ENCODE results near the gene FPGS.
"Not testable (repeated sequence)": the region's sequence is repeated elsewhere in the genome, so short reads cannot be mapped to it uniquely, and the experiment has no call there.

The FPGS gene, protein sequence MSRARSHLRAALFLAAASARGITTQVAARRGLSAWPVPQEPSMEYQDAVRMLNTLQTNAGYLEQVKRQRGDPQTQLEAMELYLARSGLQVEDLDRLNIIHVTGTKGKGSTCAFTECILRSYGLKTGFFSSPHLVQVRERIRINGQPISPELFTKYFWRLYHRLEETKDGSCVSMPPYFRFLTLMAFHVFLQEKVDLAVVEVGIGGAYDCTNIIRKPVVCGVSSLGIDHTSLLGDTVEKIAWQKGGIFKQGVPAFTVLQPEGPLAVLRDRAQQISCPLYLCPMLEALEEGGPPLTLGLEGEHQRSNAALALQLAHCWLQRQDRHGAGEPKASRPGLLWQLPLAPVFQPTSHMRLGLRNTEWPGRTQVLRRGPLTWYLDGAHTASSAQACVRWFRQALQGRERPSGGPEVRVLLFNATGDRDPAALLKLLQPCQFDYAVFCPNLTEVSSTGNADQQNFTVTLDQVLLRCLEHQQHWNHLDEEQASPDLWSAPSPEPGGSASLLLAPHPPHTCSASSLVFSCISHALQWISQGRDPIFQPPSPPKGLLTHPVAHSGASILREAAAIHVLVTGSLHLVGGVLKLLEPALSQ

DNA sequence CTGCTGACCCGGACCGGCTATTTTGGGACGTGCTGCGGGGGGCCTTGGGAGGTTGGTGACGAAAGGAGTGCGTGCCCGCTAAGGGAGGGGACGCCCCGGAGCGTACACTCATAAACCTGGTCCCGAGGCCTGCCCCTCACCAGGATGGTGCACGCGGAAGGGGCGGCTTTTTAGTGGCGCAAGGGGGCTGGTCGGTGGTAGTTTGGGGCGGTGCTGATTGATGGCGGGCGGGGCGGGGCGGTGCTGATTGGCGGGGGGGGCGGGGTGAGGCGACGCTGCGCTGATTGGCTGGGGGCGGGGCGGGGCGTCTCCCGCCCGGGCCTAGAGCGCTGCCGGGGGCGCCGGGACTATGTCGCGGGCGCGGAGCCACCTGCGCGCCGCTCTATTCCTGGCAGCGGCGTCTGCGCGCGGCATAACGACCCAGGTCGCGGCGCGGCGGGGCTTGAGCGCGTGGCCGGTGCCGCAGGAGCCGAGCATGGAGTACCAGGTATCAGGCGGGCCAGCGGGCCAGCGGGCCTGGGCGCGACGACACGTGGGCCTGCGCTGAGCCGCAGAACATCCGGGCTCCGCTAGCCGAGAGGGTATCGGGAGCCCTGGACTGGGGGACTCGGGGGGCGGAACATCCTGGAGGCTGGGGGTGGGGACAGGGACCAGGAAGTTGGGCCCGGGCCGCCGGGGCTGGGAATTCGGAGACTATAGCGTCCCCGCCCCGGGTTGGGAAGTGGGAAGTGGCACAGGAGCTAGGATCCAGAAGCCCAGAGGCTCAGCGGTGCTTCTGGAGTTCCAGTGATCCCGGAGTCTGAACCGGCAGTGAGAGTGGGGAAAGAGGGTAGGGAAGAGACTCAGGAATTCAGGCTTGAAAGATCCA is at the start of gene FPGS:
Gene FPGS, plus strand, starts transcription at position 307 of the 868 bp plus-strand sequence. Its CDS starts 43 bp downstream, at position 350.
- peak; percentile 83 for DNase-seq (ENCODE audit: low spot score)

GRCh38 chr9:127753148-127753547 is 49.5 kb upstream of the FPGS start:
- DNase-seq (ENCODE audit: low spot score) = no peak

GRCh38 chr9:127753622-127754021 is 49.1 kb upstream of the FPGS start:
- DNase-seq (ENCODE audit: low spot score) = no peak

DNA sequence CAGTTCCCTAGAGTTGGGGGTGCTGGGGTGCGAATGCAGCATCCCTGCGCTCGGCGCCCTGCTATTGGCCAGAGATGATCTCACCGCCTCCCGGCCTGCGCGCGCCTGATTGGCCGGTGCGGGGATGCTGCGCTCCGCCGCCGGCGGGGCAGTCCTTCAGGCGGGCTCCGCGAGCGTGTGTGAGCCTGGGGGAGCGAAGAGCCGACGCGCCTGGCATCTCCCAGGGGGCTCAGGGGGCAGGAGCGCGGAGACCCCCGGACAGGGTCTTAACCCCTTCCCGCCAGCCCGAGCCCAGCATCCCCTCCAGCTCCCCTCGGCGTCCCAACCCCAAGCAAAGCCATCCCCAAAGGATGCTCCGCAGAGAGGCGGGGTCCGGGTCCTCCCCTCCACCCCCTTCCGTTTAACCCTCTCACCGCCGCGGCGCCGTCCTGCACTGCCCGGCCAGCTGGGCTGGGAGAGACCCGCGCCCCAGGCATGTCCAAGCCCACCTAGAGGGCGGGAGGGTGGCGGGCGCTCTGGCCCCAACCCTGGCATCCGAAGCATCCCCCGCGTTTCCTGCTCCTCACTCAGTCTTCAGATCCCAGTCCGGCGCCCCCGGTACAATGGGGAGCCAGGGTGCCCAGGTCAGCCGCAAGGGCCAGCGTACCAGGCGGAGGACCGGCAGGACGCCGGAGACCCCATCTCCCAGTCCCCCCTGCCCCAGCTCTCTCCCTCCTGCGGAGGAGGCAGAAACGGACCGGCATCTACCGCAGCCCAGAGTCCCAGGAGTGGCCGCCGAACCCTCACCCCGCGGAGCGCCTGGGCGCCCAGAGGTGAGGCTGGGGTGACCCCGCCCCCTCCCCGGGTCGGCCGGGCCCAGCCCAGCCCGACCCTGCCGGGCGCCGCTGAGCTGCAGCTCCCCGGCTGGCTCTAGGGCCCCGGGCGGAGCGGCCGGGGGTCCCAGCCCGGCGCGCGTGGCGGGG is 48.3 kb upstream of the FPGS start:
- DNase-seq (ENCODE audit: low spot score) = no peak

DNA sequence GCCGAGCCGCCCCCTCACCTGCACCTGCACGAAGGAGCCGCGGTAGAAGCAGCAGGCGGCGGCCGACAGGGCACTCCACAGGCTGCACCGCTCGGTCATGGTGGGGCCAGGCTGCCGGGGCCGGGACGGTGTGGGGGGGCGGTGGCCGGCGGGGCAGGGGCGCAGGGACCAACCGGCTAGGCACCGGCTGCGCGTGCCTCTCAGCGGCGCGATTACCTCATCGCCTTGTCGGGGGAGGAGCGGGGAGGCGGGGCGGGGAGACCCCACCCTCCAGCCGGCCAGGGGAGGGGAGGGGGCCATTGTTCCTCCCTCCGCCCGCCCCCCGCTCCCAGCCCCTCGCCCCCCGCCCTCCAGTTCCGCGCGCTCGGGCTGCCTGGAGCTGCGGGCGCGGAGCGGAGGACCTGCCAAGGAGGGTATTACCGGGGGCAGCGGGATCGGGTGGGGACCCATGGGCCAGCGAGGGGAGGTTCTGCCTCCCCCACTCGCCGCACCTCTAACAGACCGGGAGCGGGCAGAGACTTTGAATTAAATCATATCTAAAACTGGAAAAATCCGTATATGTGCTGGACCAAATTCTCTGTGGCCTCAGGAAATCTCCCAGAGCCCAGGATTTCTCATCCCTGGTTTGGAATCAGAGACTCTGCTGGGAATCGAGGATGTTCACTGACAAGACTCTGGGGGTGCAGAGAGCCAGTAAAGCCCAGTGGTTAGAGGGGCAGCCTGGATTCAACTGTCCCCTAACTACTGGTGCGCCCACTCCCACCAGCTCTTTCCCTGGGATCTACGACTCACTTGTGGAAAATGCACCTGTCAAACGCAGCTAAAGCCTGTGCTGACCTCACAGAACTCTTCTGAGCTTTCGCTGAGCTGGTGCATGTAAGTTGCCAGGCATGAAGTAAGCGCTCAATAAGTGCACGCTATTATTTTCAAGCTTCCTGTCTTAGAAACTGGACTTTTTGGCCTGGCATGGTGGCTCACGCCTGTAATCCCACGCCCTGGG is 47.3 kb upstream of the FPGS start:
- no peak for DNase-seq (ENCODE audit: low spot score)

DNA sequence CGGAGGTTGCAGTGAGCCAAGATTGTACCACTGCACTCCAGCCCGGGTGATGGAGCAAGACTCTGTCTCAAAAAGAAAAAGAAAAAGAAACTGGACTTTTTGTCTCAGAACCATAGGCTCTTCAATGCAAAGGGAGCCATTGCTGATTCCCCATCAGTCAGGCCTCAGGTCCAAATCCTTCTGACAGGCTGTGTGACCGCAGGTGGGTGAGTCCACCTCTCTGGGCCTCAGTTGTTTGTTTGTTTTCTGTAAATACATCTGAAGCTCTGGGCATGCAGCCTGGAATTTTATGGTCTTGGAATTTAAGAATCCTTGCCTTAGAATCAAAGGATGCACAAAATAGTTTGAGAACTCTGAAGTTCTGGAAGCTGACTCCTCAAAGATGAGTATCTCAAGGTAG is 46.4 kb upstream of the FPGS start:
- no peak for DNase-seq (ENCODE audit: low spot score)

- not testable (repeated sequence) for DNase-seq (ENCODE audit: low spot score)
Measured at GRCh38 chr9:127756776-127757175, 45.9 kb upstream of the FPGS start.

GRCh38 chr9:127758843-127759242 is 43.8 kb upstream of the FPGS start:
- DNase-seq (ENCODE audit: low spot score) = no peak

- no peak for DNase-seq (ENCODE audit: low spot score)
Measured at GRCh38 chr9:127761061-127761460, 41.6 kb upstream of the FPGS start.

DNA sequence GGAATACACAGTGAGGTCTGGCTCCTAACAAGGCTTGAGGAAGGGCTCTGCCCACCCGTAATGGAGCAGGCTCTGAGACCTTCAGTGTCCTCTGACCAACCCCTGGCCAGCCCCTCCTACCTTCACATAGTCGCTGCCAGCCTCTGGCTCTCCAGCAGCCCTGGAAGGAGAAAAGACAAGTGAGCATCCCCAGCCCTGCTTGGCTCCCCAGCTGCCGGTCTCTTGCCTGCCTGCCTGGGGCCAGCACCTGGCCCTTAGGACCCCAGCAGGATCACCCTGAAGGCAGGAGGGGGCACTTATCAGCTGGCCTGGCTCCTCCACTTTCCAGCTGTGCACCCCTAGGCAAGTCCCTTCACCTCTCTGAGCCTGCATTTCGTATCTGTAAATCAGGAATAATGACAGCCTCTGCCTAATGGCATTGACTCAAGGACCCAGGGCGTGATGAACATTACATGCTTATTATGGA is 41.2 kb upstream of the FPGS start:
- no peak for DNase-seq (ENCODE audit: low spot score)

GRCh38 chr9:127762111-127762676 is 40.5 kb upstream of the FPGS start:
- no peak for DNase-seq (ENCODE audit: low spot score)

DNA sequence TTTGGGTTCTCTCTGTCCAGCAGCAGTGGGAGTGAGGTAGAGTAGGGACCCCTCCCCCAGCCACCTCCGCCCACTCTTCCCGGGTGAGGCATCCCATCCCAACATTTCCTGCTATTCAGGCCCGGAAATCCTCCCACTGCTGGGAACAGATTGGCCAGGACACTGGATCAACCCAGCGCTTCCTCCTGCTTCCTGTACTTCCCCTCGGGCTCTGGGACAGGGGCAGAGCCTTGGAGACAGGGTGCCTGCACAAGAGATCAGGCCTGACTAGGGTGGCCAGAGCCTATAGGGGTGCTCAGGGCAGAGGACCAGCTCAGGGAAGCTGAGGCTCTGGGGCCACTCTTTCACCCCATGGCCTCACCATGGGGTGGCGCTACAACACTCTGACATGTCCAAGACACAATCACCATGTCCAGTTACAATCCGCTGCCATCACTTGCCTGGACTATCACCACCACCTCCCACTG is 38.7 kb upstream of the FPGS start:
- no peak for DNase-seq (ENCODE audit: low spot score)

DNA sequence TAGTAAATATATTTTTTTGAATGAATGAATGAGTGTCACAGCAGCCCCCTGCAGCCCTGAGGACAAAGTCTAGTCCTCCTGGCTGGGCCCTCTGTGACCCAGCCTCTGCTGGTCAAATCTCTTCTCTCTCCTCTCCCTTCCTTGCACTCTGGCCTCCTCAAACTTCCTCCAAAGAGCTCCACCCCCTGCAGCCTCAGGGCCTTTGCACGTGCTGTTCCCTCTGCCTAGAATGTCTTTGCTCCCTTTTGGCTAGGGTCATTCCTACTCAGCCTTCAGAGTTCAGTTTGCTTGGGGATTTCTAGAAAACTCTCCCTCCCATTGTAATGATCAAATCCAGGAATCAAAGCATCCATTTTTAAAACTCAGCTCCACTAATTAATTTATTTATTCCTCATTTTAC is 37.3 kb upstream of the FPGS start:
- no peak for DNase-seq (ENCODE audit: low spot score)

- DNase-seq (ENCODE audit: low spot score) = no peak
Measured at GRCh38 chr9:127767410-127767809, 35.3 kb upstream of the FPGS start.

GRCh38 chr9:127767909-127768331 is 34.8 kb upstream of the FPGS start:
- DNase-seq (ENCODE audit: low spot score) = no peak

DNA sequence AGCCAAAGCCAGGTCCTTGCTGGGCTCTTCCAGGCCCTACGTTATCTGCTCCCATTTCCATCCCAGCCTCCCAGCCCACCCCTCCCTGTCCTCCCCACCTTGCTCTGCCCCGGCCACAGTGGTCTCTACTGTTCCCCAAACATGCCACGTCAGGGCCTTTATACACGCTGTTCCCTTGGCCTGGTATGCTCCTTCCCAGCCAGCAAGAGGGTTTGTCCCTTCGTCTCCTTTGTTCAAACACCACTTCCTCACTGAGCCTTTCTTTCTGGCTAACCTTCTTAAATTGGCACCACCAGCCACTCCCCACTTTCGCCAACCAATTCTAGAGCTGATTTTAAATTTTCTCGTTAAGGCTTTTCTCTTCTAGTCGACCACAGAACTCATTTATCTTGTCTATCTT is 34.0 kb upstream of the FPGS start:
- no peak for DNase-seq (ENCODE audit: low spot score)

DNA sequence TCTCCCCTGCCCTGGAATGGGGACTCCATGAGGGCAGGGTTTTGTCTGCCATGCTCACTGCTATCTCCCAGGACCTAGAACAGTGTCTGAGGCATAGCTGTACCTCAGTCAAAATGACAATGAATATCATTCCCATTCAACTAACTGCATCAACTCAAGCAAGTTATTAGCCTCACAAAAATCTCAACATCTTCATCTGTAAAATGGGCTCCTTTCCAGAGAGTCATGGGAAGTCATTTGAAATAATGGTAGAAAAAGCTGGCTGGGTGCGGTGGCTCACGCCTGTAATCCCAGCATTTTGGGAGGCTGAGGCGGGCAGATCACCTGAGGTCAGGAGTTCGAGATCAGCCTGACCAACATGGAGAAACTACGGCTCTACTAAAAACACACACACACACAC is 33.6 kb upstream of the FPGS start:
- DNase-seq (ENCODE audit: low spot score) = no peak

DNA sequence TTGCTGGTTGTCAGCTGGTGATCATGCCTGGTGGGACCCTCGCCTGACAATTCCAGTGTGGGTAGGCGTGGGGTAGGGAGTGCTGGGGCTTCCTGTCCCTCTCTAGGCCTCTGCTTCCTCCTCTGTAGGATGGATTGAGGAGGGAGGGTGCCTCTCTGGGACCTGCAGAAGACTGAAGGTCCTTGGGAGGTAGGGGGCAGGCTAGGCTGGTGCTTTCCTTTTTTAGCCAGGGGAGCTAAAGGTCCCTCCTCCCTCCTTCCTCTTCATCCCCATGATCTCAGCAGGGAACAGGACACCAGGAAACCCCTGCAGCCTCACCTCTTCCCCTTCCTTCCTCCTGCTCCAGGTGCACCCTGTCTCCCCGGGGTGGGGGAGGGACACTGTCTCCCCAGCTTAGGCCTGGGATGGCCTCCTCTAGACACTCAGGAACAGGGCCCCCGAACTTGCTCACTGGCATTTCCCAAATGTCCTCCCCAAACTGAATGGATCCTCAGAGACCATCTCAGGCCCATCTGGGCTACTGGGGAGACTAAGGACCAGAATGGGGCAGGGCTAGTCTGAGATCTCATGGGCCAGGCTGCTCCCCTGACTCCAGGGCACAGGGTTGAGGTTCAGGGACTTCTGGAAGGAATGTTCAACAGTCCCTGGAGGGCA is 32.6 kb upstream of the FPGS start:
- DNase-seq (ENCODE audit: low spot score) = no peak

GRCh38 chr9:127770583-127770904 is 32.1 kb upstream of the FPGS start:
- DNase-seq (ENCODE audit: low spot score) = no peak
